Left renal cortex interstitium (tissue), 4 donors: ENCODE measurements around the gene ARPC1B. TPM values are rescaled to one million over a fixed set of nuclear protein-coding genes. Genes with fewer than 3 reads are reported as not detected.
"Not testable (repeated sequence)": the region's sequence is repeated elsewhere in the genome, so short reads cannot be mapped to it uniquely, and the experiment has no call there.

Source experiments
- DNase-seq, 4 donors: peaks; one replicate each; pipeline ENCODE4 v3.0.0-alpha.2; 2013; ENCODE audit warnings: low read depth in 4 of 4, low spot score in 2 of 4, missing footprints in 1 of 4
- polyA plus RNA-seq, 4 donors: library from polyadenylated mRNA; unstranded; fragments of 120-200 nt; gene quantifications; one replicate each; pipeline ENCODE4 v1.2.1, GENCODE V29; 2013; ENCODE audit not compliant: insufficient read length in 4 of 4

ARPC1B gene
- polyA plus RNA-seq, 4 donors: 28.1 to 43.0 (median 35.5) TPM

GRCh38 chr7:99366646-99367045, 7.9 kb upstream of the ARPC1B start:
- no peak for DNase-seq

- DNase-seq: no peak
These were observed 5.7 kb upstream of the ARPC1B start for GRCh38 chr7:99368750-99369389.

GRCh38 chr7:99369767-99370391, 4.7 kb upstream of the ARPC1B start:
- no peak for DNase-seq

DNA sequence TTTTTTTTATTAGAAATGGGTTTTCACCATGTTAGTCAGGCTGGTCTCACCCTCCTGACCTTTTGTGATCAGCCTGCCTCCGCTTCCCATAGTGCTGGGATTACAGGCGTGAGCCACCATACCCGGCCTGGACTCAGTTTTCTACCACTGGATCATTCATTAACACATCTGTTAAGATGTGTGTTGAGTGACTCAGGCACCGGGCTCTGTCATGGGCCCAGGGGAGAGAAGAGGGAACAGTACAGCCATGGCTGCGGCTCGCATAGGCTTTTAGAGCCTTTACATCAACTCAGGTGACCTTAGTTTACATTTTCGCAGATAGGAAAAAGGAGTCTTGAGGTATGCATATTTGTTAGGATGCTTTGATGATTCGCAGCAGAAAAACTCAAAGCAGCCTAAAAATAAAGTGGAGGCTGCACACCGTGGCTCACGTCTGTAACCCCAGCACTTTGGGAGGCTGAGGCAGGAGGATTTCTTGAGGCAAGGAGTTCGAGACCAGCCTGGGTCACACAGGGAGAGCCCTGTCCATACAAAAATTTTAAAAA, 3.1 kb upstream of the ARPC1B start:
- DNase-seq: no peak

DNA sequence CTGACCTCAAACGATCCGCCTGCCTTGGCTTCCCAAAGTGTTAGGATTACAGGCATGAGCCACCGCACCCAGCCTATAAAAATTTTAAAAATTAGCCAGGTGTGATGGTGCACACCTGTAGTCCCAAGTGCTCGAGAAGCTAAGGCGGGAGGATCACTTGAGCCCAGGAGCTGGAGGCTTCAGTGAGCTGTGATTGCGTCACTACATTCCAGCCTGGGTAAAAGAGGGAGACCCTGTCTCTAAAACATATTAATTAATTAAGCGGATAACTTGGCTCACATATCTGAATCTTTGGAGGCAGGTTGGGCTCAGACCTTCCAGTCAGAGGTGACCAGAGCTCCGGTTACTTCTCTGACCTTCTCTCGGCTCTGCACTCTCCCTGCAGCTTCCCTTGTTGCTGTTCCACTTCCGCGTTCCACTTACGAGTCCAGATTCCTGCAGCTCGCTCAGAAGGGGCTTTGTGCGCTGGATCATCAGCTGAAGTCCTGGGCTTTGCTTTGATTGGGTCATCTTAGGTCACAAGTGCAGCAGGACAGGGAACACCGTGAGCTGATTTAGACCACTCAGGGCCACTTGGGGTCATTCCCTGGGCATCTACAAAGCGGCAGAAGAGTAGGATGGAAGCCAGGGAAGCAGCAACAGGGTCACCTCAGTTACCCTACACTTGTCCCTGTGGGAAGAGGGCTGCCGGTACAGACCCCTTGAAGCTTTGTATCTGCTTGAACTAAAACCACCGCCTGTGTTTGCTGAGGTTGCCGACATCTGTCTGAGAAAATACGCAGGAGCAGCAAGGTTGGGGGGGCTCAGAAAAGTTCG, 2.0 kb upstream of the ARPC1B start:
- peak in 1 of 4 donors; percentile 58 for DNase-seq

- DNase-seq: no peak
These were observed 1.2 kb upstream of the ARPC1B start for GRCh38 chr7:99373091-99374066.

- no peak for DNase-seq
These were observed 709 bp downstream of the ARPC1B start for GRCh38 chr7:99375070-99375807.

DNA sequence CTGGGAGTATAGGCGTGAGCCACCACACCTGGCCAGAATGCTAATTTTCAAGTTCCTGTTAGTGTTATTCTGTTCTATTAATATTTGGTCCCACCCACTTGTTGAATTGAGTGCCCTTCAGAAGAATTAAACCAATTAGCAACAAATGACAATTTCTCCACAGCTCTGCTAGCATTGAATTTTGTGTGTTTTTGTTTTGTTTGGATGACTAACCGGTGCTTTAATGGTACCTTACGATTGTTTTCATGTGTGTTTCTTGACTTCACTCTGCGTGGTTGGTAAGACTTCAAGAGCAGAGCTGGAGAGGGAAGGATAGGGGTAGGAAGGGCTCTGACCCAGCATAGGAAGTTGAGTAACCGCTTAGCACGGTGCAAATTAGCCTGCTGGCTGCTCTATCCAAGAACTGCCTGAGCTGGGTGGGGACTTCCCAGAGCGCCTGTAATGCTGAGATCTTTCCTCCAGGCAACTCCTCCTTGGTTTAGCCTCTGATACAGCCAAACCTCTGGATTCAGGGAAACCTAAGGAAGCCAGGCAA, 4.6 kb downstream of the ARPC1B start:
- DNase-seq: no peak

DNA sequence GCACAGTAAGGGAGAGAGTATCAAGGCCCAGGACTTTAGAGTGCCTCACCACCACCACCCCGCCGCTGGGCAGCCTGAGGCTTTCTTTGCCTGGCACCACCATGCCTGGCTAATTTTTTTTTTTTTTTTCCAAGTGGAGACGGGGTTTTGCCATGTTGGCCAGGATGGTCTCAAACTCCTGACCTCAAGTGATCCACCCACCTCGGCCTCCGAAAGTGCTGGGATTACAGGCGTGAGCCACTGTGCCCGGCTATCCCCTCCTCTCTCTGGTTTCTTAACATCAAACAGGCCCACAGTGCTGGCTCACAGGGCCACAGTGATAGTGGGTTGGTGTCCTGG, 5.1 kb downstream of the ARPC1B start:
- DNase-seq: not testable (repeated sequence)

DNA sequence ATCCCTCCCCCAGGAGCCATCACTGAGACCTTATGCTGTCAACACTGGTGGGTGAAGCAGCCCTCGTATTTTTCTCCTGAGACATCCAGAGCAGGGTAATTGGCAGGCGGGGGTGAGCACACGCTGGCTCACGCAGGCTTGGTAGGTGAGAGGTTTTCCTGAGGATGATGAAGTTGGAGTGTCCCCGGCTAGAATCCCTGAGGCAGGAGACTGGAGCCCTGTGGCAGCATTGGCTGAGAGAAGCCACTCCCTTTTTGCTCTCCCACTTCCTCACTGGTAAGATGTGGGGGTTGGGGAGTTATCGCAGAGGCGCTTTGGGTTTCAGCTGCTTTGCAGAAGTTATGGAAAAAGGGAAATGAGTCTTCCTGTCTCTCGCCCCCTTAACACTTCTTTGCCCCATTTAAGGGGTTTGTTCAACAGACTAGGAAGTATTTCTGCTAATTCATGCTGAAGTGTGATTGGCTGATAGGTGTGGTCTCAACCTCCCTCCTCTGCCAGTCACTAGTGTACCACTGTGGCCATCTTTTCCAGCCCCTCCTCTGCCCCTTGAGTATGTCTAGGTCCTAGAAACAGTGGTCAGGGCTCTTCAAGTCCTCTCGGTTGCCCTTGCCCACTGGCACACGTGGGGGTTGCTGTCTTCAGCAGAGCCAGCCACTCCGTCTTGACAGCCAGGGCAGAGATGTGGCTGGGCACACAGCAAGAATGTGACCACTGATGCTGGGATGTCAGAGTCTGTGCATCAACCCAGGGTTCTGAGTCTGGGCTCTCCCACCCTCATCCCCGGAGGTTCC, 5.7 kb downstream of the ARPC1B start:
- no peak for DNase-seq

DNA sequence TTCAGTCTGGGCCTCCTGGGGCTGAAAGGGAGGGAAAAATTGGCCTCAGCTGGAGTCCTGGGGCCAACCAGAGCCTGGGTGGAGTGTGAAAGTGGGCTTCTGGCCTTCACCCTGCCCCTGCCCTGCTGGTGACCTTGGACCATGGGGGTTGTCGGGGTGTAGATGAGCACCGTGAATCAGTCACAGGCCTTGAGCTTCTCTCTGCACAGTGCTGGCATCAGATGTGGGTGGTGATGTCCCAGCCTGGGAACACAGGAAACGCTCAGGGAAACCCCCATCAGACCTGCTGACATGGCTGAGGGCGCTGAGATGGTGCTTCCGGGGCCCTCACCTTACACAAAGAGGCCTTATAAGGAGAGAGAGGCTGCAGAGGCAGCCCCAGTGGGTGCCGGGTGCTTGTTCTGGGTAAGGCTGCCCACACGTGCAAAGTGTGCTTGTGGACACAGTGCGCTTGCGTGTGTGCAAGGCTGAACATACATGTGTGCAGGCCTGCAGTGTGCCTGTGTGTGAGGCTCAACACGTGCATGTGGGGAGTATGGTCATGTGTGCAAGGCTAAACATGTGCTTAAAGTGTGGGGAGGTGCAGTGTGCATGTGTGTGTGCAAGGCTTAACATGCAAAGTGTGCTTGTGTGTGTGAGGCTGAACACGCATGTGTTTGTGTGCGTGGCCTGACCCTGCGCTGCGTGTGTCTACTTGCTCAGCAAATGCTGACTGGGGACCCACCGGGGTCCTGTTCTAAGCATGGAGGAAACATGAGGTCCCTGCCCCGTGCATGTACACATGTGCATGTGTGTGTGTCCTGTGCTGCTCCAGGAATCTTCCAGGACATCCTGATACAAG, 6.5 kb downstream of the ARPC1B start:
- DNase-seq: no peak

GRCh38 chr7:99381664-99382075, 7.1 kb downstream of the ARPC1B start:
- no peak for DNase-seq

DNA sequence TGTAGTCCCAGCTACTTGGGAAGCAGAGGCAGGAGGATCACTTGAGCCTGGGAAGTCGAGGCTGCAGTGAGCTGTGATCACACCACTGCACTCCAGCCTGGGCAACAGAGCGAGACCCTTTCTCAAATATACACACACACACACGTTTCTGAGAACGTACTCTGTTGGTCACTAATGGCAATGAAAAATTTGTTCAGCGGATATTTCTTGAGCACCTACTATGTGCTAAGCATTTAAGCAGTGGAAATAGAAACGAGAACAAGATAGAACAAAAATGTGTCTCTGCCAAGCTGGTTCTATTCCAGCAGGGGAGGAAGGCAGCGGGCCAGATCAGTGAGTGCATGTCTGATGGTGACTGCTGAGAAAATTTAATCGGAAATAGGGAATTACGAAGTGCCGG, 8.7 kb downstream of the ARPC1B start:
- no peak for DNase-seq

DNA sequence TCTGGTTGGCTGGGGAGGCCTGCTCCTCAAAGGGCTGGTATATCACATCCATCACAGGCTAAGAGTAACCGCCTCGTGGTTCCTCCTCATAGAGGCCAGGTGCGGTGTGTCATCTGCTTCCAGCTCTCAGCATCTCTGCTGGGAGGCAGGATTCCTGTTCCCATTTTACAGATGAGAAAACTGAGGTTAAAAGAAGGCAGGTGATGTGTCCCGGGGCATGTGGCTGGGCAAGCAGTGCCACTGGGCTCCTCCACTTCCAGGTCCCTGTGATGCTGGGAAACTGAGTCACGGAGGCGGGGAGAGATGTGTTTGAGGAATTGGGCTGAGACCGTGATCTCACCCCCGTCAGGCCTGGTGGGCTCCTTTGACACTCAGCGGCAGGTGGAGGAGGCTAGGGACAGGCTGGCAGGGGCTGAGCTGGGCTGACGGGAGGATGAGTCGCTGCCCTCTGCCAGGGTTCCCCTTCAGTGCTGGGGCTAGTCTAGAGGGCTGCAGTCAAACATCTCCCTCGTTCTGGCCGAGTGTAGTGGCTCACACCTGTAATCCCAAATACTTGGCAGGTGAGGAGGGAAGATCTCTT, 9.4 kb downstream of the ARPC1B start:
- no peak for DNase-seq

DNA sequence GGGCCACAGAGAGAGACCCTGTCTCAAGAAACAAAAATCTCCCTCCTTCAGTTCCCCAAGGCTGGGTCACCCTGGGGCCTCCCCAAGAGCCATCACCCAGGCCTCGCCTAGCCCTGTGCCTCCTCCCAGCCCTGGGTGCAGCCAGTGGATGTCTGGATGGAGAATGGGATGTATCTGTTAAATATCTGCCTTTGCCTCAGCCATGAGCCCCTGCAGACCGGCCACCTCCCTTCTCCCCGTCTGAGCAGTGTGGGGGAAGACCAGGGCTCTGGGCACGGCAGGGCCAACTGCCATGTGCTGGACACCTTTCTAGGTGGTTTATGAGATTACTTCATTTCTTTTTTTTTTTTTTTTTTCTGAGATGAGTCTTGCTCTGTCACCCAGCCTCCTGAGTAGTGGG, 10.0 kb downstream of the ARPC1B start:
- DNase-seq: no peak

DNA sequence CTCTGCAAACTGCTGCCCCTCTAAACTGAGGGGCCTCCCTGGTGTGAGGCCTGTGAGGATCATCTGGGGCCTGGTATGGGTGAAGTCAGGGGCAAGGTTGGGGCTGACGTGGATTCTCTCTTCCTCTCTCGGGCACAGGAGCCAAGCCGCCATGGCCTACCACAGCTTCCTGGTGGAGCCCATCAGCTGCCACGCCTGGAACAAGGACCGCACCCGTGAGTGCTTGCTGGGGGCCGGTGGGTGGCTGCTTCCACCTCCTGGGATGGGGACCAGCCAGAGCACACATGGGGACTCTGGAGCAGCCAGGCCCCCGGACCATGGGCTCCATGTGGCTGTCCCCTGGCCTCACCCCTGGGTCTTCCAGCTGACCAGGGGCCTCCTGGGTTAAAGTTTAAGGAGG, 11.0 kb downstream of the ARPC1B start:
- no peak for DNase-seq

GRCh38 chr7:99386584-99387238, 12.2 kb downstream of the ARPC1B start:
- no peak for DNase-seq
